ENCODE results near the gene ATG16L1. TPM values are rescaled to one million over a fixed set of nuclear protein-coding genes. Genes with fewer than 3 reads are reported as not detected.
A peak's percentile ranks its signal among the peaks of the same experiment; 100 is the strongest.

ATG16L1 gene
- total RNA-seq, 1 donor = 29.3 TPM

DNA sequence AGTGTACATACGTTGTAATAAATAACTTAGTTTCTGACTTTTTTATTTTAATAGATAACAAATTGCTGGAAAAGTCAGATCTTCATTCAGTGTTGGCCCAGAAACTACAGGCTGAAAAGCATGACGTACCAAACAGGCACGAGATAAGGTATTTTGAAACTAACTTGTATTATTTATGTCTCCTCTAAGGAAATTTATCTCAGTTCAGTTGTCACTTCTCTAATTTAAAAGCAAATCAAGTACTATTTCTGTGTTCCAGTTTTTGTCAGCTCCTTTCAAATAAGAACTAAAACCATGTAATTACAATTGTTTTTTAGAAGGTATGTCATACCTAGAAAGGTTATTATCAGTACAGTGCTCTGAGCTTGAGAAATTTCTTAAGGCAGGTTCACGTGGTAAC lies 4.6 kb downstream of the ATG16L1 start:
- Histone ChIP-seq H3K36me3 (ENCODE audit: insufficient read depth, low read length) (peaks cover 36% of the 10 kb centered on the region), H3K4me1 (ENCODE audit: insufficient read depth, low read length) (peaks cover 13% of the 10 kb centered on the region), H2AFZ (ENCODE audit: low read length) (no peak overlapping the region), H3K79me2 (ENCODE audit: insufficient read depth, low read length) (peaks cover 79% of the 10 kb centered on the region), H3K27ac (ENCODE audit: low read depth, low read length) (no peak overlapping the region), H3K4me3 (ENCODE audit: insufficient read depth, low read length) (no peak overlapping the region), H3K9me3 (ENCODE audit: low read depth, low read length) (no peaks in the 10 kb centered on the region), H4K20me1 (ENCODE audit: insufficient read depth, low read length) (peaks cover 34% of the 10 kb centered on the region), H3K4me2 (ENCODE audit: insufficient read depth, low read length) (no peak overlapping the region), H3K27me3 (ENCODE audit: insufficient read depth, low read length) (no peaks in the 10 kb centered on the region)
- TF ChIP-seq, protein P1, sequence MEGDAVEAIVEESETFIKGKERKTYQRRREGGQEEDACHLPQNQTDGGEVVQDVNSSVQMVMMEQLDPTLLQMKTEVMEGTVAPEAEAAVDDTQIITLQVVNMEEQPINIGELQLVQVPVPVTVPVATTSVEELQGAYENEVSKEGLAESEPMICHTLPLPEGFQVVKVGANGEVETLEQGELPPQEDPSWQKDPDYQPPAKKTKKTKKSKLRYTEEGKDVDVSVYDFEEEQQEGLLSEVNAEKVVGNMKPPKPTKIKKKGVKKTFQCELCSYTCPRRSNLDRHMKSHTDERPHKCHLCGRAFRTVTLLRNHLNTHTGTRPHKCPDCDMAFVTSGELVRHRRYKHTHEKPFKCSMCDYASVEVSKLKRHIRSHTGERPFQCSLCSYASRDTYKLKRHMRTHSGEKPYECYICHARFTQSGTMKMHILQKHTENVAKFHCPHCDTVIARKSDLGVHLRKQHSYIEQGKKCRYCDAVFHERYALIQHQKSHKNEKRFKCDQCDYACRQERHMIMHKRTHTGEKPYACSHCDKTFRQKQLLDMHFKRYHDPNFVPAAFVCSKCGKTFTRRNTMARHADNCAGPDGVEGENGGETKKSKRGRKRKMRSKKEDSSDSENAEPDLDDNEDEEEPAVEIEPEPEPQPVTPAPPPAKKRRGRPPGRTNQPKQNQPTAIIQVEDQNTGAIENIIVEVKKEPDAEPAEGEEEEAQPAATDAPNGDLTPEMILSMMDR (IDR thresholded peaks at IDR 0.05; ENCODE audit: extremely low read depth, low read depth, low read length) = no peak
- DNase-seq (ENCODE audit: insufficient read length, low spot score, missing footprints) = peak; percentile 85

DNA sequence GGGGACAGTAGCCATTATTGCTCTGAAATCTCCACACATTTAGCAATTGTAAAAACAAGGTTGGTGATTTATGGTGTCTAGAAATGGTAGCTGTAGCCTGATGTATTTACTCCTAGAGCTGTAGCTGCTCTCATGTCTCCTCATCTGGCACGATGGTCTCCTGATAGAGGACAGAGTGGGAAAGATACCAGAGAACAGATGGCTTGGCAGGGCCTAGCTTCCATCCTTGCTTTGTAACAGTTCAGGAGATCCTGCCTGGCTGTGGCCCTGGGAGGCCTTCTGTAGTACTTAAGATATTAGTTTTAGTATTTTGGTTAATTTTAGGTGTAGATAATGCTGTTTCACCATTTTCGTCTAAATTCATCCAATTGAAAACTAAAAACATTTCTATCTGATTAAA lies 6.7 kb downstream of the ATG16L1 start:
- no peak overlapping the region for H3K4me2 ChIP-seq (ENCODE audit: insufficient read depth, low read length)
- peaks cover 71% of the 10 kb centered on the region for H3K79me2 ChIP-seq (ENCODE audit: insufficient read depth, low read length)
- peaks cover 5% of the 10 kb centered on the region for H3K4me1 ChIP-seq (ENCODE audit: insufficient read depth, low read length)
- no peak overlapping the region for H3K4me3 ChIP-seq (ENCODE audit: insufficient read depth, low read length)
- H3K9me3 ChIP-seq (ENCODE audit: low read depth, low read length) = no peaks in the 10 kb centered on the region
- no peaks in the 10 kb centered on the region for H3K27me3 ChIP-seq (ENCODE audit: insufficient read depth, low read length)
- H3K36me3 ChIP-seq (ENCODE audit: insufficient read depth, low read length) = peaks cover 55% of the 10 kb centered on the region
- no peak overlapping the region for H3K27ac ChIP-seq (ENCODE audit: low read depth, low read length)
- TF ChIP-seq, protein P1 (IDR thresholded peaks at IDR 0.05; ENCODE audit: extremely low read depth, low read depth, low read length) = no peak
- peaks cover 28% of the 10 kb centered on the region for H4K20me1 ChIP-seq (ENCODE audit: insufficient read depth, low read length)
- DNase-seq (ENCODE audit: insufficient read length, low spot score, missing footprints) = no peak
- H2AFZ ChIP-seq (ENCODE audit: low read length) = no peak overlapping the region

DNA sequence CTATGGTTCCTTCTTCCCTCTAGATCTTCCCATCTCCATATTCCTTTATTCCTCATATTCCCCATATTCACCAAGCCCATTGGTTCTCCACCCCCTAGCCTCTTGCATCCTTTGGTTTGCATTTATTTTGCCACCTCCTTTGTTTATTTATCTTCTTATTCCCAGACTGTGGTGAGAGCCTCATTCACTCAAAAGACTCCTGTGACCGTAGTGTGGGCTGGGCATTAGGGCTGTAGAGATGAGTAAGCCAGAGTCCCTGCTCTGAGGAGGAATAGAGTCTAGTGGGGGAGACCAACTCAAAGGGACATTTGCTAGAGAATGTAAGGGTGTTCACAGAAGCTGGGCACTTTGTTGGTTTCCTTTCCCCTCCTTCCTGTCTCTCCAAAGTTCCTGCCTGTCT lies 8.3 kb downstream of the ATG16L1 start:
- TF ChIP-seq, protein P1 (IDR thresholded peaks at IDR 0.05; ENCODE audit: extremely low read depth, low read depth, low read length) = no peak
- no peak for DNase-seq (ENCODE audit: insufficient read length, low spot score, missing footprints)
- no peaks in the 10 kb centered on the region for H3K4me1 ChIP-seq (ENCODE audit: insufficient read depth, low read length)
- H3K79me2 ChIP-seq (ENCODE audit: insufficient read depth, low read length) = peaks cover 56% of the 10 kb centered on the region
- H3K4me2 ChIP-seq (ENCODE audit: insufficient read depth, low read length) = no peak overlapping the region
- H4K20me1 ChIP-seq (ENCODE audit: insufficient read depth, low read length) = peaks cover 20% of the 10 kb centered on the region
- no peak overlapping the region for H3K27ac ChIP-seq (ENCODE audit: low read depth, low read length)
- peaks cover 66% of the 10 kb centered on the region for H3K36me3 ChIP-seq (ENCODE audit: insufficient read depth, low read length)
- no peaks in the 10 kb centered on the region for H3K27me3 ChIP-seq (ENCODE audit: insufficient read depth, low read length)
- H3K9me3 ChIP-seq (ENCODE audit: low read depth, low read length) = no peaks in the 10 kb centered on the region
- H2AFZ ChIP-seq (ENCODE audit: low read length) = no peak overlapping the region
- no peak overlapping the region for H3K4me3 ChIP-seq (ENCODE audit: insufficient read depth, low read length)

DNA sequence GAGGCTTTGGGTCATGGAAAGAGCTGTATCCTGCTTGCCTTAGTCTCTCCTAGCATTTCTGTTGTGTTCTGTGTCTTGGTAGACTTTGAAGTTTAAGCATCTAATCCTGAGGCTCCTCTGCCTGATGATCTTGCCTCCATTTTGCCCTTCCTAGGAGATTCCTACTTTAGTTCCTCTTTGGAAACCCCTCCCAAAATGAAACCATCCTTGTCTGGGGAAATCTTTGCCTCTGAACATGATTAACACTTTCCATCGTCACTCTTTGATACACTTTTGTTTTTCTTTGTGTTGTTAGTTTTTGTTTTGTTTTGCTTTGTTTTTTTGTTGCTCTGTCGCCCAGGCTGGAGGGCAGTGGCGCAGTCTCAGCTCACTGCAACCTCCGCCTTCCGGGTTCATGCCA lies 9.2 kb downstream of the ATG16L1 start:
- Histone ChIP-seq H3K4me3 (ENCODE audit: insufficient read depth, low read length) (no peak overlapping the region), H3K36me3 (ENCODE audit: insufficient read depth, low read length) (peaks cover 72% of the 10 kb centered on the region), H3K79me2 (ENCODE audit: insufficient read depth, low read length) (peaks cover 47% of the 10 kb centered on the region), H3K27ac (ENCODE audit: low read depth, low read length) (no peak overlapping the region), H3K9me3 (ENCODE audit: low read depth, low read length) (no peaks in the 10 kb centered on the region), H3K27me3 (ENCODE audit: insufficient read depth, low read length) (no peaks in the 10 kb centered on the region), H4K20me1 (ENCODE audit: insufficient read depth, low read length) (peaks cover 20% of the 10 kb centered on the region), H2AFZ (ENCODE audit: low read length) (no peak overlapping the region), H3K4me1 (ENCODE audit: insufficient read depth, low read length) (no peaks in the 10 kb centered on the region), H3K4me2 (ENCODE audit: insufficient read depth, low read length) (no peak overlapping the region)
- DNase-seq (ENCODE audit: insufficient read length, low spot score, missing footprints) = no peak
- TF ChIP-seq, protein P1 (IDR thresholded peaks at IDR 0.05; ENCODE audit: extremely low read depth, low read depth, low read length) = no peak

All from osteoblast (primary cell).